Spleen (tissue), 3 donors: ENCODE measurements around the gene SLC52A3.

Experiments used
- POLR2A ChIP-seq, 3 donors: fragments of 450-650 bp; IDR thresholded peaks; one replicate each; pipeline ENCODE4 v1.5.1; 2017; ENCODE audit warnings: antibody characterized with exemption in 3 of 3, mild to moderate bottlenecking in 1 of 3
- POLR2AphosphoS5 ChIP-seq, 3 donors: sonication (generic); formaldehyde crosslinking; IDR thresholded peaks; one replicate each; pipeline ENCODE4 v1.5.1; 2017; ENCODE audit warnings: antibody characterized with exemption in 3 of 3

DNA sequence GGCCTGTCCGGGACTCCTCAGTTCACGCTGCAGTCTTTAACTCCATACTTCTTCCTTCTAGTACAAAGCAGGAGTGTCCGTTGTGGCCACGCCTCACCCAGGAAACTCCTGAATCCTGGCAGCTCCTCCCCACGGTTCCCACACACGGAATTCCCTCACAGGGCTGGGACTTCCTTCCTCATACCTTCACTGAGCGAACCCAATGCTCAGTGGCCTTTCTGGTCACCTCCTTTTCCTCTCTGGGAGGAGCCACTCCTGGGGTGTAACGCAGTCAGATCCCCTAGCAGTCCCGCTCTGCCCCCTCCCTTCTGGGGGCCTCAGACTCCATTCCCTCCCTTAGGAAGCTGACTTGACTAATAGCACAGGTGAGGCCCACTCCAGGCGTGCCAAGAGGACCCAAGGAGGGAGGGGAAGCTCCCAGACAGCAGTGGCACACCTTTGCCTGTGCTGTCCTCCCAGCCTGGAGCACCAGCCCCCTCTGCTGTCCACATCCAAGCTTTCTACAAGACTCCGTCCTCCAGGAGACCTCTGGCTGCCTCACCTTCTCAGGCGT is at the start of gene SLC52A3:
- TF ChIP-seq POLR2AphosphoS5 (IDR thresholded peaks at IDR 0.05) = no peak
- TF ChIP-seq POLR2A (IDR thresholded peaks at IDR 0.05) = no peak
